PC-3 (cell line): ENCODE data around the gene DHDH. TPM values are rescaled to one million over a fixed set of nuclear protein-coding genes. Genes with fewer than 3 reads are reported as not detected.

ENCODE experiments used
- ATAC-seq: fragments of 200-7000 bp; cut with Tn5 transposase; 2 replicates; pipeline ENCODE4 v1.9.1; 2020; ENCODE audit warnings: mild to moderate bottlenecking, moderate library complexity
- BruUV-seq: library from RNA; stranded (reverse); fragments of 400-500 nt; replicated peaks from 2 replicates; lab custom pipeline; 2021; lab: Mats Ljungman, UMichigan
- CTCF ChIA-PET: fragments of 300-600 bp; sonication (Branson Sonifier 250); formaldehyde crosslinking; loops from one replicate; lab custom pipeline; 2022; ENCODE audit warnings: antibody characterized with exemption; lab: Charles Lee
- POLR2A ChIA-PET: fragments of 300-600 bp; sonication (Branson Sonifier 250); formaldehyde crosslinking; loops from one replicate; lab custom pipeline; 2022; ENCODE audit warnings: antibody characterized with exemption; ENCODE audit not compliant: unreplicated experiment; lab: Charles Lee
- DNase-seq: peaks from one replicate; pipeline ENCODE4 v3.0.0-alpha.2; 2015
- H2AFZ ChIP-seq: fragments of 300-600 bp; sonication (generic); 2 replicates; pipeline ENCODE4 v1.6.0; 2016; ENCODE audit warnings: antibody characterized with exemption, low read length
- H3F3A ChIP-seq: fragments of 300-600 bp; sonication (generic); one replicate; pipeline ENCODE4 v1.6.0; 2017; ENCODE audit warnings: antibody characterized with exemption, low read length, control low read depth, mild to moderate bottlenecking; ENCODE audit not compliant: unreplicated experiment
- H3K27ac ChIP-seq: fragments of 300-600 bp; sonication (generic); 2 replicates; pipeline ENCODE4 v1.5.1; 2016; ENCODE audit warnings: mild to moderate bottlenecking, low read length
- H3K27me3 ChIP-seq: fragments of 300-600 bp; sonication (generic); 2 replicates; pipeline ENCODE4 v1.6.1; 2016; ENCODE audit warnings: low read length, mixed read lengths
- H3K36me3 ChIP-seq: fragments of 300-600 bp; sonication (generic); 2 replicates; pipeline ENCODE4 v1.6.1; 2016; ENCODE audit warnings: low read depth, mixed run types, low read length, mixed read lengths
- H3K4me1 ChIP-seq: fragments of 300-600 bp; sonication (generic); 2 replicates; pipeline ENCODE4 v1.5.1; 2016; ENCODE audit warnings: low read length; ENCODE audit not compliant: insufficient read depth
- H3K4me2 ChIP-seq: fragments of 300-600 bp; sonication (generic); 2 replicates; pipeline ENCODE4 v1.6.0; 2016; ENCODE audit warnings: low read length
- H3K4me3 ChIP-seq: fragments of 300-600 bp; sonication (generic); 2 replicates; pipeline ENCODE4 v1.5.1; 2016; ENCODE audit warnings: mild to moderate bottlenecking, low read length, mixed read lengths
- H3K79me2 ChIP-seq: fragments of 300-600 bp; sonication (generic); 2 replicates; pipeline ENCODE4 v1.6.1; 2017; ENCODE audit warnings: low read length, mixed read lengths
- H3K9ac ChIP-seq: fragments of 300-600 bp; sonication (generic); 2 replicates; pipeline ENCODE4 v1.6.0; 2016; ENCODE audit warnings: mild to moderate bottlenecking, low read length
- H3K9me2 ChIP-seq: fragments of 300-600 bp; sonication (generic); replicated peaks from 2 replicates; pipeline ENCODE4 v1.6.1; 2016; ENCODE audit warnings: mixed run types, low read length, mixed read lengths
- H3K9me3 ChIP-seq: fragments of 300-600 bp; sonication (generic); 2 replicates; pipeline ENCODE4 v1.6.1; 2016; ENCODE audit warnings: low read length, mixed read lengths
- H4K20me1 ChIP-seq: fragments of 300-600 bp; sonication (generic); 2 replicates; pipeline ENCODE4 v1.6.1; 2016; ENCODE audit warnings: low read length, mixed read lengths
- EZH2 ChIP-seq: fragments of 300-600 bp; sonication (generic); IDR thresholded peaks from one replicate; pipeline ENCODE4 v1.6.1; 2017; ENCODE audit warnings: antibody characterized with exemption, mild to moderate bottlenecking, low read length; ENCODE audit not compliant: unreplicated experiment
- EZH2phosphoT487 ChIP-seq: fragments of 300-600 bp; sonication (generic); IDR thresholded peaks from 2 replicates; pipeline ENCODE4 v1.6.1; 2018; ENCODE audit warnings: mild to moderate bottlenecking, antibody characterized with exemption, low read length, borderline replicate concordance
- intact Hi-C: fragments of 100-400 bp; cut with micrococcal nuclease; formaldehyde crosslinking; loops from 2 replicates; pipeline ENCODE4 v1.9.0; 2023
- total RNA-seq: library from RNA; depleted of rRNA; stranded (reverse); fragments of >200 nt; gene quantifications from 2 replicates; pipeline ENCODE4 v1.2.3, GENCODE V29; 2014
- TF ChIP-seq, protein P1 (sequence below): fragments of 300-600 bp; sonication (generic); conservative IDR thresholded peaks from 2 replicates; pipeline ENCODE4 v1.5.1; 2017; ENCODE audit warnings: antibody characterized with exemption, low read depth, mild to moderate bottlenecking, low read length

DHDH gene
- total RNA-seq, 1 experiment from 2014 or later, result 1.8 TPM

DNA sequence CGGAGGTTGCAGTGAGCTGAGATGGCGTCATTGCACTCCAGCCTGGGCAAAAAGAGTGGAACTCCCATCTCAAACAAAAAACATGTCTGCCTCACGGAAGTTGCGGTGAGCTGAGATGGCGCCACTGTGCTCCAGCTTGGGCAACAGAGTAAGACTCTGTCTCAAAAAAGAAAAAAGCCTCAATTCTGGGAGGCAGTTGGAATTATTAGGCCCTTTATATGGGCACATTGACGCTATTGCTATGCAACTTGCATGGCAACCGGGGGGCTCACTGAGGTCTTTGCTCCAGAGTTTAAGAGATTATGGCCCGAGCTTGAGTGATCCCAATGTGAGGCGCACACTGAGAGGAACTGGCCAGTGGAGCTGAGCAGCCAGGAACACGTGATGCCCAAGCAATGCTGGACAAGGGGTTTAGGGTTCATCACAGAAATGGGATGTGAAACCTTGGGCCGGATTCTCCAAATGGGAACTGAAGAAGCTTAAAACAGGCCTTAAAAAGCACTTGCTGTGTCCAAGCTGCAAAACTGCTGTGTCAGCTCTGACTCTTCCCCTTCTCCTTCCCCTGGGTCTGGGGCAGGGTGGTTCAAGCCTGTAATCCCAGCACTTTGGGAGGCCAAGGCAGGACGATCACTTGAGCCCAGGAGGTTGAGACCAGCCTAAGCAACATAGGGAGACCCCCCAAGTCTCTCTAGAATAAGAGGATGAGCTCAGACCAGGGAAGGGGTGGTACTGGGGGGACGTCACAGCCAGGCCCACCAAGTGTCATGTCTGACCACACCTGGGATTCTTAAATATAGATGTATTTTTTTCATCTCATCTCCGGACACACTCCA, 34.1 kb downstream of the DHDH start:
- ChIA-PET POLR2A (interaction anchor here (0.6 kb wide), 1 partner anchor 181 kb away, joined by 18 read pairs; no protein-coding TSS in a partner anchor), CTCF (interaction anchor here (0.6 kb wide), 1 partner anchor 11 kb away, joined by 5 read pairs; no protein-coding TSS in a partner anchor)
- Histone ChIP-seq H4K20me1 (0 out of 2 replicates have a peak, but pooled peaks cover 5% of the 10 kb centered on the region), H3K9me3 (no peaks in the 10 kb centered on the region), H3K9ac (no peak overlapping the region), H2AFZ (no peak overlapping the region), H3K4me3 (no peak overlapping the region), H3K27ac (no peak overlapping the region), H3K79me2 (peaks cover 14% of the 10 kb centered on the region), H3K36me3 (peaks cover 17% of the 10 kb centered on the region; the same call in 1 of the 2 replicates), H3F3A (peaks cover 5% of the 10 kb centered on the region), H3K9me2 (no peaks in the 10 kb centered on the region), H3K4me1 (peaks cover 26% of the 10 kb centered on the region), H3K4me2 (no peak overlapping the region), H3K27me3 (no peaks in the 10 kb centered on the region)
- BruUV-seq, result no TSS peak
- intact Hi-C loops, result no loop called here
- DNase-seq, result no peak
- TF ChIP-seq EZH2phosphoT487 (no peak), EZH2 (no peak)
- TF ChIP-seq, protein P1, sequence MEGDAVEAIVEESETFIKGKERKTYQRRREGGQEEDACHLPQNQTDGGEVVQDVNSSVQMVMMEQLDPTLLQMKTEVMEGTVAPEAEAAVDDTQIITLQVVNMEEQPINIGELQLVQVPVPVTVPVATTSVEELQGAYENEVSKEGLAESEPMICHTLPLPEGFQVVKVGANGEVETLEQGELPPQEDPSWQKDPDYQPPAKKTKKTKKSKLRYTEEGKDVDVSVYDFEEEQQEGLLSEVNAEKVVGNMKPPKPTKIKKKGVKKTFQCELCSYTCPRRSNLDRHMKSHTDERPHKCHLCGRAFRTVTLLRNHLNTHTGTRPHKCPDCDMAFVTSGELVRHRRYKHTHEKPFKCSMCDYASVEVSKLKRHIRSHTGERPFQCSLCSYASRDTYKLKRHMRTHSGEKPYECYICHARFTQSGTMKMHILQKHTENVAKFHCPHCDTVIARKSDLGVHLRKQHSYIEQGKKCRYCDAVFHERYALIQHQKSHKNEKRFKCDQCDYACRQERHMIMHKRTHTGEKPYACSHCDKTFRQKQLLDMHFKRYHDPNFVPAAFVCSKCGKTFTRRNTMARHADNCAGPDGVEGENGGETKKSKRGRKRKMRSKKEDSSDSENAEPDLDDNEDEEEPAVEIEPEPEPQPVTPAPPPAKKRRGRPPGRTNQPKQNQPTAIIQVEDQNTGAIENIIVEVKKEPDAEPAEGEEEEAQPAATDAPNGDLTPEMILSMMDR, result no peak
- no peak for ATAC-seq

DNA sequence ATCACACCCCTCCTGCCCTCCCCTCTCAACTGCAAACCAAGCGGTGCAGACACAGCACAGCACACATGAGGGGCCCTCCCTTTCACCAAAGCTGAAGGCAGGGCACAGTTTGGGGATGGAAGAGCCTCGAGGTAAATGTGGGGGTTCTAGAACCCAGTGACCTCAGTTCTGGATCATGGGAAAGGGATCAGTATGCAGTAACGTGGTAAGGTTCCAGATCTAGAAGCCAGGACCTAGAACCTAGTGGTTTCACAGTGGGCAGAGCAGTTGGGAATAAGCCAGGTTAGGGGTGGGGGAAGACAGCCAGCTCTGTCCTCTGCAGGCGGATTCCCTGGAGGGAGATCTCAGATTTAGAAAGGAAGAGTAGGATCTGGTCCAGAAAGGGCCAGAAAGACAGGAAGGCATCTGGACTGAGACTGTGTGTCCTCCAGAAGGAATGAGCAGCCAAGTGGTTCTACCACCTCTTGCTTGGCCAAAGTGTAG, 34.7 kb downstream of the DHDH start:
- no peak overlapping the region for H3K27ac ChIP-seq
- H3K9ac ChIP-seq, result no peak overlapping the region
- CTCF ChIA-PET, result interaction anchor here (0.6 kb wide), 1 partner anchor 11 kb away, joined by 5 read pairs; no protein-coding TSS in a partner anchor
- H3K79me2 ChIP-seq, result peaks cover 14% of the 10 kb centered on the region
- peaks cover 23% of the 10 kb centered on the region for H3K4me1 ChIP-seq
- POLR2A ChIA-PET, result interaction anchor here (0.6 kb wide), 1 partner anchor 181 kb away, joined by 18 read pairs; no protein-coding TSS in a partner anchor
- peaks cover 5% of the 10 kb centered on the region for H3F3A ChIP-seq
- BruUV-seq, result no TSS peak
- H3K9me3 ChIP-seq, result no peaks in the 10 kb centered on the region
- H3K27me3 ChIP-seq, result no peaks in the 10 kb centered on the region
- H3K9me2 ChIP-seq, result no peaks in the 10 kb centered on the region
- H3K4me3 ChIP-seq, result no peak overlapping the region
- DNase-seq (no peak), ATAC-seq (no peak)
- intact Hi-C loops, result no loop called here
- peaks cover 17% of the 10 kb centered on the region; the same call in 1 of the 2 replicates for H3K36me3 ChIP-seq
- no peak for TF ChIP-seq EZH2
- no peak for TF ChIP-seq EZH2phosphoT487
- TF ChIP-seq, protein P1, result no peak
- H2AFZ ChIP-seq, result no peak overlapping the region
- 0 out of 2 replicates have a peak, but pooled peaks cover 5% of the 10 kb centered on the region for H4K20me1 ChIP-seq
- H3K4me2 ChIP-seq, result no peak overlapping the region
